ENCODE results near the gene MXRA8. TPM values are rescaled to one million over a fixed set of nuclear protein-coding genes. Genes with fewer than 3 reads are reported as not detected.

MXRA8 gene
- total and polyA plus RNA-seq, 9 of the 15 experiments (the other 6 are each of a cell fraction or from before 2014, with no cell fraction given), result 0.66 to 11.3 (median 6.3) TPM

DNA sequence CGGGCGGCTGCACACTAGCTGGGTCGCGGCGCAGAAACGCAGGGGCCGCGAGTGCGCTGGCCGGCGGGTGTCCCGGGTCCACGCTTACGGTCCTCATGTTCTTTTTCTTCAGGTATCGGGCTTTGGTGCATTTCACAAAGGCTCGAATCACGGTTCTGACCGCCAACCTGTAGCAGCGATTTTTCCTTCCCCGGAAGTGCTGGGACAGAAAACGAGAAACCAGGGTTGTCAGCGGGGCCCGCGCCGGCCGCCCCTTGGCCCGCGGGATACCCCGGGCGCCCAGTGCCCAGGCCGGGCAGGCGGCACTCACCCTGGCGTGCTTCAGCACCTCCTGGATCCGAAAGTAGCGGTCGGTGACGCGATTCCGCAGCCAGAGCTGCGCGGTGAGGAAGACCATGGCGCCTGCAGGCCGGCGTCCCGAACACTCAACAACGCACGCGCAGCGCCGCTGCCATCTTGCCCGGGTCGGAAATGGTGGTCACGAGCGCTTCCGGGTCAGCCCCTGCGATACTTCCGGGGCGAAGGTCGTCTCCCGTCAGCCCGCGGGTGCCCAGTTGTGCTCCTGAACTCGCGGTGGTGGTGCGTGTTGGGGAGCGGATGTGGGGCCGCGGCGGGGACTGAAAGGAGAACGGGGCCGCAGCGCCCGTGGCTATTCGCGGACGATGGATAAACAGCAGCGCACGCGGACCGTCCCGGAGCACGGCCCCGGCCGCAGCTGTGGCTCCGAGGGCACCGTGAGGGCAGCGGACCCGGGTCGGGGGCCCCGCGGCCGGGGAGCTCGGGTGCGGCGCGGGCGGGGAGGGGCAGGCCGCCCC lies 48.7 kb upstream of the MXRA8 start, which contains the start of gene MRPL20 (continued):
- TF ChIP-seq, protein P1, sequence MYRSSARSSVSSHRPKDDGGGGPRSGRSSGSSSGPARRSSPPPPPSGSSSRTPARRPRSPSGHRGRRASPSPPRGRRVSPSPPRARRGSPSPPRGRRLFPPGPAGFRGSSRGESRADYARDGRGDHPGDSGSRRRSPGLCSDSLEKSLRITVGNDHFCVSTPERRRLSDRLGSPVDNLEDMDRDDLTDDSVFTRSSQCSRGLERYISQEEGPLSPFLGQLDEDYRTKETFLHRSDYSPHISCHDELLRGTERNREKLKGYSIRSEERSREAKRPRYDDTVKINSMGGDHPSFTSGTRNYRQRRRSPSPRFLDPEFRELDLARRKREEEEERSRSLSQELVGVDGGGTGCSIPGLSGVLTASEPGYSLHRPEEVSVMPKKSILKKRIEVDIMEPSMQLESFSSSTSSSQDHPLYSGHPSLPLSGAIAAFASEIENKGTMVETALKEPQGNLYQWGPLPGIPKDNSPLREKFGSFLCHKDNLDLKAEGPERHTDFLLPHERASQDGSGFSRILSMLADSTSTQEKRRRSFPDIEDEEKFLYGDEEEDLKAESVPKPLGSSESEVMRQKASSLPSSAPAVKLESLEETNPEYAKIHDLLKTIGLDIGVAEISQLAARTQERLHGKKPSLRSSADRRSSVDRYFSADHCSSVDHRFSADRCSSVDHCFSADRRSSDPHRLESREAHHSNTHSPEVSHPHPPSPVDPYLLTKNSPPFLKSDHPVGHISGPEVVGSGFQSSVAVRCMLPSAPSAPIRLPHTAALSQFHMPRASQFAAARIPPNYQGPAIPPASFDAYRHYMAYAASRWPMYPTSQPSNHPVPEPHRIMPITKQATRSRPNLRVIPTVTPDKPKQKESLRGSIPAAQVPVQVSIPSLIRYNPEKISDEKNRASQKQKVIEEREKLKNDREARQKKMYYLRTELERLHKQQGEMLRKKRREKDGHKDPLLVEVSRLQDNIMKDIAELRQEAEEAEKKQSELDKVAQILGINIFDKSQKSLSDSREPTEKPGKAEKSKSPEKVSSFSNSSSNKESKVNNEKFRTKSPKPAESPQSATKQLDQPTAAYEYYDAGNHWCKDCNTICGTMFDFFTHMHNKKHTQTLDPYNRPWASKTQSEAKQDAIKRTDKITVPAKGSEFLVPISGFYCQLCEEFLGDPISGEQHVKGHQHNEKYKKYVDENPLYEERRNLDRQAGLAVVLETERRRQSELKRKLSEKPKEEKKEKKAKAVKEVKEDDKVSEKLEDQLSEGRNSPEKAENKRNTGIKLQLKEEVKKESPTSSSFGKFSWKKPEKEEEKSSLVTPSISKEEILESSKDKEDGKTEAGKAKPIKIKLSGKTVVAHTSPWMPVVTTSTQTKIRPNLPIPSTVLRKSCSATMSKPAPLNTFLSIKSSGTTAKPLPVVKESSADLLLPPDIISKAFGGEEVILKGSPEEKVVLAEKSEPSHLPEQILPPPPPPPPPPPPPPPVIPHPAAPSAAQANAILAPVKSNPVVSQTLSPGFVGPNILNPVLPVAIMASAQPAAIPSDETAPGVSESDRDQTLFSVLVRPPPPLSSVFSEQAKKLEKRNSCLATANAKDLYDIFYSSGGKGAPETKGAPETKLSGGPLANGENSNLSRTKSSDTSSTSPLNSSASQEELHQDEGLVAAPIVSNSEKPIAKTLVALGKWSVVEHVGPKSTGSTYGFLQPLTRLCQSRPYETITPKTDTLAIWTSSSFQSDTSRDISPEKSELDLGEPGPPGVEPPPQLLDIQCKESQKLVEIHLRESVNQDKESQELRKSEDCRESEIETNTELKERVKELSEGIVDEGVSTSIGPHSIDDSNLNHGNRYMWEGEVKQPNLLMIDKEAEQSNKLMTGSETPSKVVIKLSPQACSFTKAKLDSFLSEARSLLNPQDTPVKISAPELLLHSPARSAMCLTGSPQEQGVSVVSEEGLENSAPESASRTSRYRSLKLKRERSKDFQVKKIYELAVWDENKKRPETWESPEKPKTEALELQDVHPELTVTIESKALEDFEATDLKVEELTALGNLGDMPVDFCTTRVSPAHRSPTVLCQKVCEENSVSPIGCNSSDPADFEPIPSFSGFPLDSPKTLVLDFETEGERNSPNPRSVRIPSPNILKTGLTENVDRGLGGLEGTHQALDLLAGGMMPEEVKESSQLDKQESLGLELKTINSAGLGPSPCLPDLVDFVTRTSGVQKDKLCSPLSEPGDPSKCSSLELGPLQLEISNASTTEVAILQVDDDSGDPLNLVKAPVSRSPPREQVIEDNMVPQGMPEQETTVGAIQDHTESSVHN (IDR thresholded peaks at IDR 0.05; ENCODE audit: borderline replicate concordance in 1 of 2, low read depth in 1 of 2), result no peak
- TF ChIP-seq, protein P2, sequence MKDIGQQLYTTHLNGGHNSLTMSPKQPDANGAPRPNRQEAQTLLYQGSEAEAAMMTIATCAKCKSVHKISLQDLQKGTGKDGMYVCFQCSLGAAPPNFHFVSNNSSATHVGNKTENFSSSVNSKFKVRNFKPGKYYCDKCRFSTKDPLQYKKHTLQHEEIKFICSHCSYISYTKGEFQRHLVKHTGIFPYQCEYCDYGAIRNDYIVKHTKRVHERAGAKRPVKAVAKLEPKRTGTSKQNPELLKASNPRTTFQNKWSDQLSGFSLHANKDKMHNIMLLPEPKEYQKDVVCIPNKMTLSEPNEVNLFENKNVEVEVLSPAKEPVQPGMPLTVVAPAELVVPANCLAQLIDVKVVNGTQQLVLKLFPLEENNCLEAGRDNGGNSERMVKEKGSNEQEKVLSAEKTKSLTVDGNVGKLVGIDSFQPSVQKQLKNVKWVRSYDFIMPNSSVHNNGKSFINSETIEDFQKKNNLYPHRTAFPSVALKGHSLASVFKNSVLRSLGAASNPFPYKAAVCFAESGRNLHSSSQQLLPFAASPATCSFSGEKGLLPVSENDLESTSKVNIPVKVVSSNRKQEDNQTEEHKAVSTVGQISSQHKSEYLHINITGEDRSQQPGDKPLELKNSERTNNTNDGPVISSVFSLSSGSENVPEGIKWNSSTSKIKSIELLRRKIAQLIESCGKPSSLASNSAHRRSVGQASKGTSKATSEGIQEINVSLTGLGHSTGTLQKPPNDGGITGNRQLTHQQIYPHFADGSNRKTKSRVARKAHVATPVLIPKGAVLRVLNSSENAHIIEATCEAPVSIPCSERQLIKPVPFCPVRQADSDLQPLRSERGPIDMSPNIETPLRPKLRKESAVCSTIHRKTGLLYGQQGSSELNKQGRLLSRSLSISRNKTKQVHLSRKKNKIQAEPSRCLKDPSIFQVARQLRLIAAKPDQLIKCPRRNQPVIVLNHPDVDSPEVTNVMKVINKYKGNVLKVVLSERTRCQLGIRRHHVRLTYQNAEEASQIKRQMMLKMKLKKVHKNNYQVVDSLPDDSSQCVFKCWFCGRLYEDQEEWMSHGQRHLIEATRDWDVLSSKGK (CRISPR knock-in tag; IDR thresholded peaks at IDR 0.05), result no peak
- TF ChIP-seq KDM2B (CRISPR knock-in tag; IDR thresholded peaks at IDR 0.05) (no peak), TCF3 (CRISPR knock-in tag; IDR thresholded peaks at IDR 0.05) (no peak), ZNF696 (CRISPR knock-in tag; conservative IDR thresholded peaks at IDR 0.05) (no peak), FIP1L1 (IDR thresholded peaks at IDR 0.05; ENCODE audit: low read depth, low read length, poor library complexity, severe bottlenecking) (peak; percentile 80), SOX6 (IDR thresholded peaks at IDR 0.05) (peak; percentile 53)
- TF ChIP-seq, protein P3, sequence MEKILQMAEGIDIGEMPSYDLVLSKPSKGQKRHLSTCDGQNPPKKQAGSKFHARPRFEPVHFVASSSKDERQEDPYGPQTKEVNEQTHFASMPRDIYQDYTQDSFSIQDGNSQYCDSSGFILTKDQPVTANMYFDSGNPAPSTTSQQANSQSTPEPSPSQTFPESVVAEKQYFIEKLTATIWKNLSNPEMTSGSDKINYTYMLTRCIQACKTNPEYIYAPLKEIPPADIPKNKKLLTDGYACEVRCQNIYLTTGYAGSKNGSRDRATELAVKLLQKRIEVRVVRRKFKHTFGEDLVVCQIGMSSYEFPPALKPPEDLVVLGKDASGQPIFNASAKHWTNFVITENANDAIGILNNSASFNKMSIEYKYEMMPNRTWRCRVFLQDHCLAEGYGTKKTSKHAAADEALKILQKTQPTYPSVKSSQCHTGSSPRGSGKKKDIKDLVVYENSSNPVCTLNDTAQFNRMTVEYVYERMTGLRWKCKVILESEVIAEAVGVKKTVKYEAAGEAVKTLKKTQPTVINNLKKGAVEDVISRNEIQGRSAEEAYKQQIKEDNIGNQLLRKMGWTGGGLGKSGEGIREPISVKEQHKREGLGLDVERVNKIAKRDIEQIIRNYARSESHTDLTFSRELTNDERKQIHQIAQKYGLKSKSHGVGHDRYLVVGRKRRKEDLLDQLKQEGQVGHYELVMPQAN (IDR thresholded peaks at IDR 0.05; ENCODE audit: borderline replicate concordance), result peak; percentile 94; the same call in 1 of the 2 replicates
- TF ChIP-seq, protein P4, sequence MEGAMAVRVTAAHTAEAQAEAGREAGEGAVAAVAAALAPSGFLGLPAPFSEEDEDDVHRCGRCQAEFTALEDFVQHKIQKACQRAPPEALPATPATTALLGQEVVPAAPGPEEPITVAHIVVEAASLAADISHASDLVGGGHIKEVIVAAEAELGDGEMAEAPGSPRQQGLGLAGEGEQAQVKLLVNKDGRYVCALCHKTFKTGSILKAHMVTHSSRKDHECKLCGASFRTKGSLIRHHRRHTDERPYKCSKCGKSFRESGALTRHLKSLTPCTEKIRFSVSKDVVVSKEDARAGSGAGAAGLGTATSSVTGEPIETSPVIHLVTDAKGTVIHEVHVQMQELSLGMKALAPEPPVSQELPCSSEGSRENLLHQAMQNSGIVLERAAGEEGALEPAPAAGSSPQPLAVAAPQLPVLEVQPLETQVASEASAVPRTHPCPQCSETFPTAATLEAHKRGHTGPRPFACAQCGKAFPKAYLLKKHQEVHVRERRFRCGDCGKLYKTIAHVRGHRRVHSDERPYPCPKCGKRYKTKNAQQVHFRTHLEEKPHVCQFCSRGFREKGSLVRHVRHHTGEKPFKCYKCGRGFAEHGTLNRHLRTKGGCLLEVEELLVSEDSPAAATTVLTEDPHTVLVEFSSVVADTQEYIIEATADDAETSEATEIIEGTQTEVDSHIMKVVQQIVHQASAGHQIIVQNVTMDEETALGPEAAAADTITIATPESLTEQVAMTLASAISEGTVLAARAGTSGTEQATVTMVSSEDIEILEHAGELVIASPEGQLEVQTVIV (CRISPR knock-in tag; IDR thresholded peaks at IDR 0.05; ENCODE audit: borderline replicate concordance), result no peak
